WI38 (cell line): ENCODE results near the gene SLC16A7.

Source experiments
- H3K4me3 ChIP-seq: 2 replicates; pipeline ENCODE4 v1.5.1; 2011; ENCODE audit warnings: low read depth, mild to moderate bottlenecking, control low read depth, low read length
- CTCF ChIP-seq: IDR thresholded peaks from 2 replicates; pipeline ENCODE4 v1.5.1; 2012; ENCODE audit warnings: low read depth, mild to moderate bottlenecking, control low read depth, low read length

The SLC16A7 gene

GRCh38 chr12:59637692-59638070 lies 41.9 kb downstream of the SLC16A7 start:
- TF ChIP-seq CTCF: no peak
- H3K4me3 ChIP-seq: no peak overlapping the region

GRCh38 chr12:59643550-59643949 lies 47.7 kb downstream of the SLC16A7 start:
- H3K4me3 ChIP-seq: no peak overlapping the region
- no peak for TF ChIP-seq CTCF

GRCh38 chr12:59645242-59645641 lies 49.4 kb downstream of the SLC16A7 start:
- no peak for TF ChIP-seq CTCF
- no peak overlapping the region for H3K4me3 ChIP-seq

GRCh38 chr12:59646636-59647035 lies 50.8 kb downstream of the SLC16A7 start:
- H3K4me3 ChIP-seq: no peak overlapping the region
- no peak for TF ChIP-seq CTCF

- no peak overlapping the region for H3K4me3 ChIP-seq
- TF ChIP-seq CTCF: no peak
Measured at GRCh38 chr12:59649203-59649602, 53.4 kb downstream of the SLC16A7 start.

GRCh38 chr12:59650588-59651228 lies 54.9 kb downstream of the SLC16A7 start:
- H3K4me3 ChIP-seq: no peak overlapping the region
- no peak for TF ChIP-seq CTCF

GRCh38 chr12:59651229-59651920 lies 55.5 kb downstream of the SLC16A7 start:
- no peak overlapping the region for H3K4me3 ChIP-seq
- TF ChIP-seq CTCF: no peak
